HCEC 1CT (cell line): Measurements from ENCODE around the gene PTPRN2.
"Not testable (repeated sequence)": the region's sequence is repeated elsewhere in the genome, so short reads cannot be mapped to it uniquely, and the experiment has no call there.

ENCODE experiments used
- DNase-seq: peaks from one replicate; pipeline ENCODE4 v3.0.0-alpha.2; 2017

PTPRN2 gene

GRCh38 chr7:158187694-158187994 lies 400.0 kb downstream of the PTPRN2 start:
- no peak for DNase-seq

GRCh38 chr7:158186864-158187693 lies 400.5 kb downstream of the PTPRN2 start:
- DNase-seq = no peak

DNA sequence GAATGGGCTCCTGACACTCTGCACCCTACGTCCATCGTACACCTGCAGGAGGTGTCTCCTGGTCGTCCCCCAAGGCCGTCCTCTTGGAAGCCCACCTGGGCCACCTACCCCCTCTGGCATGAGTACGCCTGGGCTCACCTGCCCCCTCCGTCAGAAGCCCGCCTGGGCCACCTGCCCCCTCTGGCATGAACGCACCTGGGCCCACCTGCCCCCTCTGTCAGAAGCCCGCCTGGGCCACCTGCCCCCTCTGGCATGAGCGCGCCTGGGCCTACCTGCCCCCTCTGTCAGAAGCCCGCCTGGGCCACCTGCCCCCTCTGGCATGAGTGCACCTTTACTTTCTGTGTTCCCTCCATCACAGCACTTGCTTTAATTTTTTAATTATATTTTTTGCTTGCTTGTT lies 401.2 kb downstream of the PTPRN2 start:
- no peak for DNase-seq

- no peak for DNase-seq
Observed at GRCh38 chr7:158185653-158186052, 402.0 kb downstream of the PTPRN2 start.

DNA sequence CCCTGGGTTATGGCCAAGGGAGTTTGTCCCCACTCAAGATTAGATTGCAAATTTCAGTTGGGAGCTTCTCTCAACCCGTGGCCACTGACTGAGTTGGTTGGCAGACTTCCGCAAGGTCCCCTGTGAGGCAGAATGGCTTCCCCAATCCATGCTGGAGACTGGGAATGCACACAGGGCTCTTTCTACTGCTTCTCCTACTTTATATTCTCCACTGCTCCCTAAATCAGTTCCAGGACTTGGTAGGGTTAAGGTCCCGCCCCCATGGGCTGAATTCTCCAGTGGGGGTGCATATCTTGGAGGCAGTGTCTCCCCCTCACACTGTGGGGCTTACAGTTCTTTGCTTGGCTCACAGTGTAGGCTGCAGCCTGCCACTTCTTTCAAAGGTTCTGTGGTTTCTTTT lies 404.2 kb downstream of the PTPRN2 start:
- DNase-seq = no peak

DNA sequence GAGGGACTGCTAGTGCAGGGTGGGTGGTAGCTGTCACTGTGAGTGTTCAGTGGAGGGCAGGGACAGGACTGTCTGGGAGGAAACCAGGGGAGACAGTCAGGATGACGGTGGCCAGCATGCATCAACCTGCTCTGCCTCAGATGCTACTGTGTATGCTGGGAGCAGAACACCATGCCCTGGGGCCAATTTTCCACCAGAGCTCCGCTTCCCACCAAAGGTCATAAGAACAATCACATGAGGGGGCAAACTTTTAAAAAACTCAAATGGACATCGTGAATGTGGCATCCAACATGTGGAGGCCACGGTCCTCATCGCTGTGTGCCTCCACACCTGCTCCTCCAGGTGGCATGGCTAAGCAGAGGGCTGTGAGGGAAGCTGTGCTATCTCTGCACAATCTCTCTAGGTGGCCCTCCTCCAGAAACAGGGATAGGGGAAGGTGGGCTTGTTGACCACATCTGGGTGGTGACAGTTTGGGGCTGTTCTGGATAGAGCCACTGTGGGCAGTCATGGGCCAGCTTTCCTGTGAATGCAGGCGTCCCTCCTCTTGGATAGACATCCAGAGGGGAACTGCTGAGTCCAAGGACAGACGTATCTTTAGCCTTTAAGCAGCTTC lies 411.0 kb downstream of the PTPRN2 start:
- DNase-seq = no peak

DNA sequence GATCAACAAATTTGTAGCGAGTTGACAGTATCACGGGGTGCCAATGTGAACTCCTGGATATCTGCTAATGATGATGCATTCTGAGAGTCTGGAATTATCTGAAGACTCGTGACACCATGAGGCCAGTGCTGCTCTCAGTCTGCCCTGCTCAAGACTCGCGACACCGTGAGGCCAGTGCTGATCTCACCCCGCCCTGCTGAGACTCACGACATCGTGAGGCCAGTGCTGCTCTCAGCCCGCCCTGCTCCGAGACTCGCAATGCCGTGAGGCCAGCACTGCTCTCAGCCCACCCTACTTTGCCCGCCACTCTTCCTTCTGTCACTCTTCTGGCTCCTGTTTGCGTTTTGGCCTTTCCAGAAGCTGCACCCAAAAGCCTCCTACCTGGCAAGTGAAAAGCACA lies 411.8 kb downstream of the PTPRN2 start:
- DNase-seq = no peak

DNA sequence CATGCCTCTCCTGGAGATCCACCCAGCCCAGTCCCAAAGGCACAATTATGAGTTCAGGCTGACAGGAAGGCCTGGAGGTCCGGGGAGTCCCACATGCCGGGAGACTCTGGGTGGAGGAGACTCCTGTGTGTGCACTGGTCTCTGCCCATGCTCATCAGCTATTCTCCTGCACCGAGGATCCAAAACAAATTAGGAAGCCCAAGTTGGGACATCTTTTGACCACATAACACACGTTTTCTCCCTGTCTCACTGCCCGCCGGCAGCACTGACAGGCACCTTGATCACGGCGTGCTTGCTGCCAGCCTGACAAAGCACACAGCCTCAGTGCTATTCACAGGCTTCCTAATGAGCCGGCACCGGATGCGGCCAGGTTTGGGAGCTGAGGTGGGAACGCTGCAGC lies 412.7 kb downstream of the PTPRN2 start:
- DNase-seq = no peak

DNA sequence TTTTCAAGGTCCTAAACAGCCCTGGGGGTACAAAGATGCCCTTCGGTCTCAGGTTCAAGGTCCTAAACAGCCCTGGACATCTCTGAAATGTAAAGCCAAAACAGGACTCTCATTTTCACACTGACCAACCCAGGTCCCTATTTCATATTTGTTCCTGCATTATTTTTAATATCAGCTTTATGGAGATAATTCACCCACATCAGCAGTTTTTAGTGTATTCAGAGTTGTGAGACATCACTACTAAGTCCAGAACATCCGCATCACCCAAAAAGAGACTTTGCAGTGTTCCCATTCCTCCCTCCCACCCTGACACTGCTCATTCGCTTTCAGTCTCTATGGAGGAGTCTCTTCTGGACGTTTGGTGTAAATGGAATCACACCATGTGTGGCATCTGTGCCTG lies 420.2 kb downstream of the PTPRN2 start:
- no peak for DNase-seq

DNA sequence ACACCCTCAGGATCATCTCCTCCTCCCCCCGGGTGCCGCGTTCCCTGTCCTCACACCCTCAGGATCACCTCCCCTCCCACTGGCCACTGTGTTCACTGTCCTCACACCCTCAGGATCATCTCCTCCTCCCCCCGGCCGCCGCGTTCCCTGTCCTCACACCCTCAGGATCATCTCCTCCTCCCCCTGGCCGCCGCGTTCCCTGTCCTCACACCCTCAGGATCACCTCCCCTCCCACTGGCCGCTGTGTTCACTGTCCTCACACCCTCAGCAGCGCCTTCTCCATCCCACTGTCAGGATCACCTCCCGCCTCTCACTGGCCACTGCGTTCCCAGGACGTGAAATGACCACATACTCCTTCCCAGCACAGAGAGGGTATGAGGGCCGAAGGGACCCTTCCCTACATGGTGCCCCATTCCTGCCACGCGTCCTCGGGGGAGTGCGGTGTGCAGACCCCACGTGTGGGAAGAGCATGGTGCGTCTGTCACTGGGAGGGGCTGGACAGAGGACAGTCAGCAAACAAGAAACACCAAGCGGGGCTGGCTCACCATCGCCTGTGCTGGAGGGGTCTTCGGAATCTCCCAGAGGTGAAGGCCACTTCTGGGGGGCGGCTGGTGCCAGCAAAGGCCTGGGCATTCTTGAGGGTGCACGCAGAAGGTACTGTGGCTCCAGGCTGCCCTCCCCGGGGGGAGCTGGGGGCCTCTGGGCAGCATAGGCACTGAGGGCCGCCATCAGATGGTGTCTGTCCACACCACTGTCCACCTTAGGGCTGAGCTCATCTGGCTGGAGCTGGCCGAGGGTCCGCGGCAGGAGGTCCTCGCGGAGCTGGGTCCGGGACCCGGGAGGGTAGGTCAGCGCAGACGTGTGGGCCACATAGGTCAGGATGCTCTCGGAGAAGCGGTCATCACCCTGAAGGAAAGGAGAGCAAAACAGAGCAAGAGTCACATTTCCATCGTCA lies 421.0 kb downstream of the PTPRN2 start:
- no peak for DNase-seq

GRCh38 chr7:158165711-158166110 lies 421.9 kb downstream of the PTPRN2 start:
- no peak for DNase-seq

- no peak for DNase-seq
Observed at GRCh38 chr7:158164101-158165095, 423.2 kb downstream of the PTPRN2 start.

GRCh38 chr7:158161194-158161593 lies 426.4 kb downstream of the PTPRN2 start:
- no peak for DNase-seq

GRCh38 chr7:158160199-158160598 lies 427.4 kb downstream of the PTPRN2 start:
- no peak for DNase-seq

GRCh38 chr7:158157460-158157859 lies 430.2 kb downstream of the PTPRN2 start:
- DNase-seq = no peak

DNA sequence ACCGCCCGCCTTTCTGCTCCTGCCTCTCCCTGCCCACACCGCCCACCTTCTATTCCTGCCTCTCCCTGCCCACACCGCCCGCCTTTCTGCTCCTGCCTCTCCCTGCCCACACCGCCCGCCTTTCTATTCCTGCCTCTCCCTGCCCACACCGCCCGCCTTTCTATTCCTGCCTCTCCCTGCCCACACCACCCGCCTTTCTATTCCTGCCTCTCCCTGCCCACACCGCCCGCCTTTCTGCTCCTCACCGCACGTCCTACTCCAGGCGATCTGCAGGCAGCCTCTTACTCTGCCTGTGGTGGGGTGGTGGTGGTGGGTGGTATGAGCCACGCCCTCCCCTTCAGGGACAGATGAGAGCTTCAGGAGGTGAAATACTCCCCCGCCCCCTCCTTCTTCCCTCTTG lies 436.4 kb downstream of the PTPRN2 start:
- DNase-seq = not testable (repeated sequence)

DNA sequence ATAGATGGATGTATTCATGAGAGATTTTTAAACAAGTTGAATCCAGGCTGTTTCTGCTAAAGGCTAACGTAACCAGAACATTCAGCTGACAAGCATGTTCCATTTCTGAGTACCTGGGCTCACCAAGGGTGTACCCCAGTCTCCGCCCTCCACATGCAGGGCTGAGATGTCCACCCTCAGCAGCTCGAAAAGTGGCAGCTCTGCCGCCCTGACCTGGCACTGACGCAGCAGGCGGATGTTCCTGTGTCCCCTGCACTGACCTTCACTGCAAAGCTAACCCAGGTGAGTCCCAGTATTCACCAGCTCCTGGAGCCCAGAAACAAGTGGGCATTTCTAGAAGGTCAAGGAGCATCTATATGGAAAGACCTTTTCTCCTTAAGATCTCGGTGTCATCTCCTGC lies 437.4 kb downstream of the PTPRN2 start:
- DNase-seq = no peak

DNA sequence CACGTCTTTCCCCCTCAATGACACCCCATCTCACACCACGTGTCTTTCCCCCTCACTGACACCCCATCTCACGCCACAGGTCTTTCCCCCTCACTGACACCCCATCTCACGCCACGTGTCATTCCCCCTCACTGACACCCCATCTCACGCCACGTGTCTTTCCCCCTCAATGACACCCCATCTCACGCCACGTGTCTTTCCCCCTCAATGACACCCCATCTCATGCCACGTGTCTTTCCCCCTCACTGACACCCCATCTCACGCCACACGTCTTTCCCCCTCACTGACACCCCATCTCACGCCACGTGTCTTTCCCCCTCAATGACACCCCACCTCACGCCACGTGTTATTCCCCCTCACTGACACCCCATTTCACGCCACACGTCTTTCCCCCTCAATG lies 440.2 kb downstream of the PTPRN2 start:
- DNase-seq = not testable (repeated sequence)

- no peak for DNase-seq
Observed at GRCh38 chr7:158145370-158145769, 442.3 kb downstream of the PTPRN2 start.

DNA sequence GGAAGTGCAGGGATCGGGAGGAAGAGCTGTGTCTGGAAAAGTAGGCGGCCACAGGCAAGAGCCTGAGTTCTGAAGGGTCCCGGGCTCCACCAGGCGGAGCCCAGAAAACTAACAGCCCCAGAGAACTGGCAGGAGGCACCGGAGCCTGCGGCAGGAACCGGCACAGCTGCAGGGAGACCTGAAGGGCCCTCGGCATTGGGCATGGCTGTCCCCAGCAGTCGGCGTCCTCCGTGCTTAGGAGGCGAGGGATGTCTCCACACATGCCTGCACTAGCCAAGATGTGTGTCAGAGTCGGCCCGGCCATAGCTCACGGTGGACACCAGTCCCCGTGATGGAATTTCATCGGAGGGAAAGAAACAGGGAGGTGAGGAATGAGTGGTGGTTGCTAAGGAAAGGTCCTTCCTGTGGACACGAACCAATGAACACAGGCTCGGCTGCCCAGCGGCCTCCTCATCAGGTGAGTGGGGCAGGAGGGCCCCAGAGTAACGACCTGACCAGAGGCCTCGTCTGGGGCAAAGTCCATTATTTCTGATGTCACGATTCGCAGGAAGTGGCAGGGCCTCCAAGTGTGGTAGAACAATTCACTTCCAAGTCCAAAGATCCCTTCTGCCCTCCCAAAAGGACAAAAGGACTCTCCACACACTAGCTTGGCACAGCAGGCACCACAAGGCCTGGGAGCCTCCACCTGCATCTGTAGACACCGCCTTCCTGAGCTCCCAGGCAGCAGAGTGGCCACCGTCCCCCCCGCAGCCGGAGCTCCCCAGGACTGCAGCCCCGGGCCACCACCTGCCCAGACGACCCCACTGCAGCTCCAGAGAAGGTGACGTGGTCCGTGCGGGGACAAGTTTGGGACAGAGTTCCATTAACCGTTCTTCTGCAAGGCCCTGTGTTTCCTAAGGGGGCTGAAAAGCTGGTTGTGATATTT lies 444.2 kb downstream of the PTPRN2 start:
- DNase-seq = no peak

GRCh38 chr7:158142657-158143056 lies 445.0 kb downstream of the PTPRN2 start:
- DNase-seq = no peak
